ENCODE results near the gene RAB2B.

RAB2B gene

DNA sequence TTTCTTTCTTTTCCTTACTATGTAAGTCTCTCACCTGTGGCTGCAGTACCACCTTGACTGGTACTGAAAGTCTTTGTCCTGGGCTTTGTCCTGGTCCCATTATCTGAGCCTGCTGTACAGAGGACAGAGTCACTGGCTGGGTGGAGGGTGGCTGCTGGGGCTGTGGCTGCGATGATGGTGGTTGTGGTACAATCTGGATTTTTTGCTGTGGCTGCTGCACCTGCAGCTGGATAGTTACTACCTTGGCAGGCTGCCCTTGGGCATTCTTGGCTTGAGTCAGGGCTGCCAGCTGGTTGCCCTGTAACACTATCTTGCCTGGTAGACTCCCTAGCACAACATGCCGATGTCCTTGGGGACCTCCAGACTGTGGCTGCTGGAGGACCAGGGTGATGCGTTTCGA, 47.8 kb downstream of the RAB2B start:
- no peak for DNase-seq (ENCODE audit: low read depth)
- no peak overlapping the region for H3K4me3 ChIP-seq (ENCODE audit: low read depth, low read length)
- TF ChIP-seq, protein P1, sequence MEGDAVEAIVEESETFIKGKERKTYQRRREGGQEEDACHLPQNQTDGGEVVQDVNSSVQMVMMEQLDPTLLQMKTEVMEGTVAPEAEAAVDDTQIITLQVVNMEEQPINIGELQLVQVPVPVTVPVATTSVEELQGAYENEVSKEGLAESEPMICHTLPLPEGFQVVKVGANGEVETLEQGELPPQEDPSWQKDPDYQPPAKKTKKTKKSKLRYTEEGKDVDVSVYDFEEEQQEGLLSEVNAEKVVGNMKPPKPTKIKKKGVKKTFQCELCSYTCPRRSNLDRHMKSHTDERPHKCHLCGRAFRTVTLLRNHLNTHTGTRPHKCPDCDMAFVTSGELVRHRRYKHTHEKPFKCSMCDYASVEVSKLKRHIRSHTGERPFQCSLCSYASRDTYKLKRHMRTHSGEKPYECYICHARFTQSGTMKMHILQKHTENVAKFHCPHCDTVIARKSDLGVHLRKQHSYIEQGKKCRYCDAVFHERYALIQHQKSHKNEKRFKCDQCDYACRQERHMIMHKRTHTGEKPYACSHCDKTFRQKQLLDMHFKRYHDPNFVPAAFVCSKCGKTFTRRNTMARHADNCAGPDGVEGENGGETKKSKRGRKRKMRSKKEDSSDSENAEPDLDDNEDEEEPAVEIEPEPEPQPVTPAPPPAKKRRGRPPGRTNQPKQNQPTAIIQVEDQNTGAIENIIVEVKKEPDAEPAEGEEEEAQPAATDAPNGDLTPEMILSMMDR (IDR thresholded peaks at IDR 0.05; ENCODE audit: low read depth, low read length, missing control alignments) = no peak

DNA sequence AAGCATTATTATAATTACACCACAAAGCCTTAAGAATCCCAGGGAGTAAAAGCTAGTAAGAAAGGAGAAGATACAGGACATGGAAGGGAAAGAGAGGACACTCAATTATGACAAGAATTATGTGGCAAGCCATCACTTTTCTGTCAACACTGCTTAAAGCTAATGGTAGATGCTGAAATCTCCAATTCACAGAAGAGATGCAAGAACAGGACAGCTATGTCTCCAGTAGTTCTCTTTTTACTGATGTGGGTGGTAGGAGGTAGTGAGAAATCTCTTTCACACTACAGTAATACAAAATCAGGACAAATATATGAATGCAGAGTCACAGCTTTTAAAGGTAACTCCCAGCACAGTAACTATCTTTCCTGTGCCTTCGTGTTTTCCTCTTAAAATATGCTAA, 50.1 kb downstream of the RAB2B start:
- H3K4me3 ChIP-seq (ENCODE audit: low read depth, low read length) = no peak overlapping the region
- TF ChIP-seq, protein P1 (IDR thresholded peaks at IDR 0.05; ENCODE audit: low read depth, low read length, missing control alignments) = no peak
- no peak for DNase-seq (ENCODE audit: low read depth)

DNA sequence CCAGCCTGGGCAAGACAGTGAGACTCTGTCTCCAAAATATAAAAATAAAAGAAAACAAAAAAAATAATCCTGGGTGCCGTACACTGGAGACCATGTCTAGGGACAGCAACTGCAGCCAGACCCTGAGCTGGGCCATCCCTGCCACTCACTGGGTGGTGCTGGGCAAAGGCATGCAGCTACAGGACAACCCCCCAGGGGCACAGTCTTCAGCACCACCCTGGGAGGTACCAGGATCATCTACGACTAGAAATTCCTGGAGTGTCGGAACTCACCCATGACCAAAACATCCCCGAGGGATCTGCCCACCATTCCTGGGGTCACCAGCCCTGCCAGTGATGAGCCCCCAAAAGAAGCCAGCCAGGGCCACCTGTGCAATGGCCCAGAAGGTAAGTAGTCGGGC, 57.2 kb downstream of the RAB2B start:
- no peak for DNase-seq (ENCODE audit: low read depth)
- TF ChIP-seq, protein P1 (IDR thresholded peaks at IDR 0.05; ENCODE audit: low read depth, low read length, missing control alignments) = no peak
- H3K4me3 ChIP-seq (ENCODE audit: low read depth, low read length) = no peak overlapping the region

DNA sequence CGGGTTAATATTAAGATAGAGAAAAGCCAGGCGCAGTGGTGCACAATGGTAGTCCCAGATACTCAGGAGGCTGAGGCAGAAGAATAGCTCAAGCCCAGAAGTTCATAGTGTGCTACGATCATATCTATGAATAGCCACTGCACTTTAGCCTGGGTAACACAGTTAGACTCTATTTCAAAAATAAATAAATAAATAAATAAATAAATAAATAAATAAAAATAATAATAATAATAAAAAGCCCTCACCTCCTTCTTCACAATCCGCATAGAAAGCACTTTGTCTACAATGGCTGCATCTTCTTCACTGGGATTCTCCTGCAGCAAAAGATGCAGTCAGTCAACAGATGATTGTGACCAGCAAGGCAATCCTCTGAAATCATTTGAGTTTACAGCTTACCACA, 61.4 kb downstream of the RAB2B start:
- no peak overlapping the region for H3K4me3 ChIP-seq (ENCODE audit: low read depth, low read length)
- TF ChIP-seq, protein P1 (IDR thresholded peaks at IDR 0.05; ENCODE audit: low read depth, low read length, missing control alignments) = no peak
- no peak for DNase-seq (ENCODE audit: low read depth)

DNA sequence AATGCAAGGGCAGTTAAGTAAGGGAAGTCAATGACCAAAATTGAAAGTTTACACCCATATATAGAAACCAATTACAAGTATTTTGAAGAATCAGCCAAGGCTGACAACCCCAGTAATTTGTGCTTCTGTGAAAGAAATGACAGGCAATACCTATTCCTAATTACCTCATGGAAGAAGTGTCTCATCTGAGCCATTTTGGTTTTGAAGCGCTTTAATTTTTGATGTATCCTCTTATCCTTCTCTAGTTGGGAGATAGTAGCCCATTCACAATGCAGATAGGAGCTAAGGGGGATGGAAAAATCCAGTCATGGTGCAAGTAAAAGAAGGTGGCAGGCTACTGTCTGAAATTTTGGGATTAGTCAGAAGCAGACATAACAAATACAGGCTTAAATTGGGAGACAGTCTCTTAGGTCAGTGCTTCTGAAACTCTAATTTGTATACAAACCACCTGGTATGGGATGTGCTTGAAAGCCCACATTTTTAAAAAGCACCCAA, 62.6 kb downstream of the RAB2B start:
- TF ChIP-seq, protein P1 (IDR thresholded peaks at IDR 0.05; ENCODE audit: low read depth, low read length, missing control alignments) = no peak
- DNase-seq (ENCODE audit: low read depth) = no peak
- no peak overlapping the region for H3K4me3 ChIP-seq (ENCODE audit: low read depth, low read length)
